ENCODE results near the gene BYSL.
A peak's percentile ranks its signal among the peaks of the same experiment; 100 is the strongest.

BYSL gene

GRCh38 chr6:41894366-41895299, 26.7 kb upstream of the BYSL start:
- TF ChIP-seq, protein P1, sequence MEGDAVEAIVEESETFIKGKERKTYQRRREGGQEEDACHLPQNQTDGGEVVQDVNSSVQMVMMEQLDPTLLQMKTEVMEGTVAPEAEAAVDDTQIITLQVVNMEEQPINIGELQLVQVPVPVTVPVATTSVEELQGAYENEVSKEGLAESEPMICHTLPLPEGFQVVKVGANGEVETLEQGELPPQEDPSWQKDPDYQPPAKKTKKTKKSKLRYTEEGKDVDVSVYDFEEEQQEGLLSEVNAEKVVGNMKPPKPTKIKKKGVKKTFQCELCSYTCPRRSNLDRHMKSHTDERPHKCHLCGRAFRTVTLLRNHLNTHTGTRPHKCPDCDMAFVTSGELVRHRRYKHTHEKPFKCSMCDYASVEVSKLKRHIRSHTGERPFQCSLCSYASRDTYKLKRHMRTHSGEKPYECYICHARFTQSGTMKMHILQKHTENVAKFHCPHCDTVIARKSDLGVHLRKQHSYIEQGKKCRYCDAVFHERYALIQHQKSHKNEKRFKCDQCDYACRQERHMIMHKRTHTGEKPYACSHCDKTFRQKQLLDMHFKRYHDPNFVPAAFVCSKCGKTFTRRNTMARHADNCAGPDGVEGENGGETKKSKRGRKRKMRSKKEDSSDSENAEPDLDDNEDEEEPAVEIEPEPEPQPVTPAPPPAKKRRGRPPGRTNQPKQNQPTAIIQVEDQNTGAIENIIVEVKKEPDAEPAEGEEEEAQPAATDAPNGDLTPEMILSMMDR (IDR thresholded peaks at IDR 0.05; ENCODE audit: low read depth, low read length, missing control alignments), result no peak
- no peak for DNase-seq (ENCODE audit: extremely low read depth, low read depth)
- H3K4me3 ChIP-seq (replicated peaks; ENCODE audit: low read depth, low read length), result peak overlapping the region; percentile 63

DNA sequence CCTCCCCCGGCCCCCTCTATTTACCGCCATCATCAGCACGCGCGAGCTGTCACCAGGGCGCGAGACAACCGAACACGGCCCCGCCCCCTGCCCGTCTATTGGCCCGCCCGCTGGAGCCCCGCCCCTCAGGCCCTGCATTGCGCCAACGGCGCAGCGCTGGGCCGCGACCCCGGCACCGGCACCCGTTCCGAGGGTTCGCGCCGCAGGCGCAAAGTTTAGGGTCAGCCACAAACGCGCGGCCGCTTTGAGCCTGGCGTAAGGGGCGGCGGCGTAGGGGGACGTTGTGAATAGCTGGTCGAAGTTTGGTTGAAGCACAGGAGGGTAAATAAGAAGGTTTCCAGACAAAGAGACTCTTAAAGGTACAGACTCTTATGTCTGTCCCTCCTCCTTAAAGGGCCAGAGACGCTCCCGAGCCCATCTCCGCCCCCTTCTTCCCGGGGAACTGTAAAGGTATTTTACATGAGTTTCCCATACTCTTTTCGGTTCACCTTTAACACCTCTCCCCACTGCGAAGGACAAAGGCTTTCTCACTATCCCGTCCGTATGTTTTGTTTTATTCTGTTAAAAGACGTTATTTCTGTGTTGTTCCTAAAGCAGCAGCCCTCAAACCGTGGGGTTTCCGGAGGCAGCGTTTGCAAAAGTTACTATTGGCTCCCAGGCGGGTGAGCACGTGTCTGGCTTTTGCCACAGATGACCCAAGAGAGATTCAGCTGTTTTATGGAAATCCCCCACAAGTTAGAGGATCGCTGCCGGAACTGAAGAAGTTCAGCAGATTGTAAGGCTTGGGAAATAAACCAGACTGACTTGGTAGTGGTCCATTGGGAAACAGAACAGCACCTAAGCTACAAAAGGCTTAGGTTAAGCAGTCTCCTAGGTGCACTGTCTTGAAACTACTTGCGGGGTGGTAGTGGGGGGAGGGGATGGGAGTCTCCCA, 25.7 kb upstream of the BYSL start, which contains the start of gene USP49:
USP49 (minus strand) TSS at position 76 of the 934 bp plus-strand sequence. CDS start 88,392 bp downstream, outside the sequence.
- no peak for DNase-seq (ENCODE audit: extremely low read depth, low read depth)
- H3K4me3 ChIP-seq (replicated peaks; ENCODE audit: low read depth, low read length), result peak within 1 kb of the TSS; percentile 63
- TF ChIP-seq, protein P1 (IDR thresholded peaks at IDR 0.05; ENCODE audit: low read depth, low read length, missing control alignments), result no peak

DNA sequence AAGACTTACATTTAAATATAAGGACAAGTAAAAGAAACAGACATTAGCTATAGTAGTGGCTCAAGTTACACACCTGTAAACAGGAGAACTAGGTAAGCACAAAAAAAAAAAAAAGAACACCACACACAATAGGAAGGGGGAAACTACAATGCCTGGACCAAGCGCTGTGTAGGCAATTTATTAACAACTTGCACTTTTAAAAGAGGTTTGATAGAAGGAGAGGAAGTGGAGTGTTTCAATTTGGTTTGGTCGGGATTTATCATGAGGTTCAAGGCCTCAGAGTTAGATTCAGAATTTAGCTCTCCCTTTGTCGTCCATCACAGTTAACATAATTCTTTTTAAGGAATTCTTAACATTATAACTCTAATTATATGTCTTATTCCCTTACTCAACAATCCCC, 25.0 kb upstream of the BYSL start:
- DNase-seq (ENCODE audit: extremely low read depth, low read depth), result no peak
- TF ChIP-seq, protein P1 (IDR thresholded peaks at IDR 0.05; ENCODE audit: low read depth, low read length, missing control alignments), result no peak
- H3K4me3 ChIP-seq (replicated peaks; ENCODE audit: low read depth, low read length), result peak overlapping the region; percentile 63

GRCh38 chr6:41900861-41901260, 20.4 kb upstream of the BYSL start:
- DNase-seq (ENCODE audit: extremely low read depth, low read depth), result no peak
- TF ChIP-seq, protein P1 (IDR thresholded peaks at IDR 0.05; ENCODE audit: low read depth, low read length, missing control alignments), result no peak
- H3K4me3 ChIP-seq (replicated peaks; ENCODE audit: low read depth, low read length), result no peak overlapping the region

DNA sequence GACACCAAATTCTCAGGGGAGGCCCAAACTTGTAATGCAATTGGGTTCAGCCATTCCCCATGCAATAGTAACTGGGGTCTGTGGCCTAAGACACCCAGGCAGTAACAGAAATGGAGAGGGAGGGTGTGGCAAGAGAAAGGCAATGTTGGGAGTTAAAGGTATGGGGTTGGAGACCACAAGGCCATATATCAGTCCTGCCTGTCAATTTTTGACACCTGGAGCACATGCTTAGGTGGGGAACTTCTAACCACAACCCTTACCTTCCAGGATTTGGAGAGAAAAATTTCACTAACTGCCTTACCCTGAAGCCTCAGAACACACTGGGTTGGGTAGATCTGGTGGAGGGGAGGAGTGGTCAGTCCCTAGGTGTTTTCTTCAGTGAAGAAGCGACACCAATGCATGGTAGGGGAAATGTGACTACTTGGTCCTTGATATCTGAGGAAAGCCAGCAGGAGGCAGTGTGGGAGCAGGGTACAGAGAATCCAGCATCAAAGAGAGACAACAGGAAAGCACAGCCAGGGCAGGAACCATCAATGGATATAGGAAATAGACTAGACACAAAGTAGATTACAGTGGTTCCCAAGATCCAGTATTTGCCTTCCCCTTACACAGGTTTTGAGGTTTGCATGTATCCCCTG, 19.3 kb upstream of the BYSL start:
- H3K4me3 ChIP-seq (replicated peaks; ENCODE audit: low read depth, low read length), result no peak overlapping the region
- DNase-seq (ENCODE audit: extremely low read depth, low read depth), result no peak
- TF ChIP-seq, protein P1 (IDR thresholded peaks at IDR 0.05; ENCODE audit: low read depth, low read length, missing control alignments), result peak; percentile 29

- no peak for DNase-seq (ENCODE audit: extremely low read depth, low read depth)
- H3K4me3 ChIP-seq (replicated peaks; ENCODE audit: low read depth, low read length), result no peak overlapping the region
- TF ChIP-seq, protein P1 (IDR thresholded peaks at IDR 0.05; ENCODE audit: low read depth, low read length, missing control alignments), result no peak
These were observed 11.6 kb upstream of the BYSL start for GRCh38 chr6:41909727-41910126.
